ENCODE data around the gene HEATR9. TPM values are rescaled to one million over a fixed set of nuclear protein-coding genes. Genes with fewer than 3 reads are reported as not detected.

The HEATR9 gene
- total RNA-seq, 1 donor from 2014 or later, result not detected

- Mint-ChIP-seq H3K4me1 (ENCODE audit: low read depth, unreplicated experiment) (no peaks in the 10 kb centered on the region), H3K27me3 (ENCODE audit: unreplicated experiment) (no peaks in the 10 kb centered on the region), H3K27ac (ENCODE audit: unreplicated experiment) (no peak overlapping the region), H3K36me3 (ENCODE audit: unreplicated experiment) (no peaks in the 10 kb centered on the region), H3K4me3 (ENCODE audit: unreplicated experiment) (no peak overlapping the region), H3K9me3 (ENCODE audit: unreplicated experiment) (no peaks in the 10 kb centered on the region)
- no peak for DNase-seq
- no peak for TF ChIP-seq CTCF (IDR thresholded peaks at IDR 0.05; ENCODE audit: partially characterized antibody, unreplicated experiment)
These were observed 25.5 kb upstream of the HEATR9 start for GRCh38 chr17:35894206-35894605.

GRCh38 chr17:35893751-35894150, 25.1 kb upstream of the HEATR9 start:
- H3K36me3 Mint-ChIP-seq (ENCODE audit: unreplicated experiment), result no peaks in the 10 kb centered on the region
- H3K9me3 Mint-ChIP-seq (ENCODE audit: unreplicated experiment), result no peaks in the 10 kb centered on the region
- no peak for TF ChIP-seq CTCF (IDR thresholded peaks at IDR 0.05; ENCODE audit: partially characterized antibody, unreplicated experiment)
- H3K27ac Mint-ChIP-seq (ENCODE audit: unreplicated experiment), result no peak overlapping the region
- no peak for DNase-seq
- no peaks in the 10 kb centered on the region for H3K4me1 Mint-ChIP-seq (ENCODE audit: low read depth, unreplicated experiment)
- no peak overlapping the region for H3K4me3 Mint-ChIP-seq (ENCODE audit: unreplicated experiment)
- H3K27me3 Mint-ChIP-seq (ENCODE audit: unreplicated experiment), result no peaks in the 10 kb centered on the region

- Mint-ChIP-seq H3K27me3 (ENCODE audit: unreplicated experiment) (no peaks in the 10 kb centered on the region), H3K4me3 (ENCODE audit: unreplicated experiment) (no peak overlapping the region), H3K27ac (ENCODE audit: unreplicated experiment) (no peak overlapping the region), H3K9me3 (ENCODE audit: unreplicated experiment) (no peaks in the 10 kb centered on the region), H3K36me3 (ENCODE audit: unreplicated experiment) (no peaks in the 10 kb centered on the region), H3K4me1 (ENCODE audit: low read depth, unreplicated experiment) (peaks cover 4% of the 10 kb centered on the region)
- DNase-seq, result no peak
- TF ChIP-seq CTCF (IDR thresholded peaks at IDR 0.05; ENCODE audit: partially characterized antibody, unreplicated experiment), result no peak
These were observed 23.7 kb upstream of the HEATR9 start for GRCh38 chr17:35892091-35893035.

- Mint-ChIP-seq H3K27ac (ENCODE audit: unreplicated experiment) (no peak overlapping the region), H3K27me3 (ENCODE audit: unreplicated experiment) (peaks cover 3% of the 10 kb centered on the region), H3K36me3 (ENCODE audit: unreplicated experiment) (no peaks in the 10 kb centered on the region), H3K9me3 (ENCODE audit: unreplicated experiment) (no peaks in the 10 kb centered on the region), H3K4me3 (ENCODE audit: unreplicated experiment) (no peak overlapping the region), H3K4me1 (ENCODE audit: low read depth, unreplicated experiment) (peaks cover 4% of the 10 kb centered on the region)
- no peak for DNase-seq
- TF ChIP-seq CTCF (IDR thresholded peaks at IDR 0.05; ENCODE audit: partially characterized antibody, unreplicated experiment), result no peak
These were observed 22.6 kb upstream of the HEATR9 start for GRCh38 chr17:35891269-35891668.

GRCh38 chr17:35890774-35891155, 22.1 kb upstream of the HEATR9 start:
- Mint-ChIP-seq H3K27ac (ENCODE audit: unreplicated experiment) (no peak overlapping the region), H3K36me3 (ENCODE audit: unreplicated experiment) (no peaks in the 10 kb centered on the region), H3K27me3 (ENCODE audit: unreplicated experiment) (peaks cover 3% of the 10 kb centered on the region), H3K4me3 (ENCODE audit: unreplicated experiment) (no peak overlapping the region), H3K9me3 (ENCODE audit: unreplicated experiment) (no peaks in the 10 kb centered on the region), H3K4me1 (ENCODE audit: low read depth, unreplicated experiment) (peaks cover 4% of the 10 kb centered on the region)
- TF ChIP-seq CTCF (IDR thresholded peaks at IDR 0.05; ENCODE audit: partially characterized antibody, unreplicated experiment), result no peak
- DNase-seq, result no peak

Data from glutamatergic neuron (in vitro differentiated cells).